Mesendoderm (in vitro differentiated cells): Measurements from ENCODE around the gene ATP1A2.
A peak's percentile ranks its signal among the peaks of the same experiment; 100 is the strongest.

Source experiments
- DNase-seq: peaks from one replicate; pipeline ENCODE4 v3.0.0; 2013
- H2AK5ac ChIP-seq: 2 replicates; pipeline ENCODE4 v1.6.1; 2013; ENCODE audit warnings: low read length, inconsistent platforms
- H2BK120ac ChIP-seq: 2 replicates; pipeline ENCODE4 v1.6.1; 2013; ENCODE audit warnings: low read depth, mild to moderate bottlenecking, low read length, moderate library complexity, mixed read lengths
- H2BK15ac ChIP-seq: replicated peaks from 2 replicates; pipeline ENCODE4 v1.6.1; 2013; ENCODE audit warnings: low read depth, mild to moderate bottlenecking, moderate library complexity
- H2BK5ac ChIP-seq: 2 replicates; pipeline ENCODE4 v1.6.1; 2013; ENCODE audit warnings: low read length, inconsistent platforms
- H3K18ac ChIP-seq: 2 replicates; pipeline ENCODE4 v1.6.1; 2013; ENCODE audit warnings: mild to moderate bottlenecking, low read length, mixed read lengths
- H3K23ac ChIP-seq: one replicate; pipeline ENCODE4 v1.6.1; 2013; ENCODE audit warnings: low read length
- H3K27ac ChIP-seq: 2 replicates; pipeline ENCODE4 v1.5.1; 2013; ENCODE audit warnings: low read depth, mild to moderate bottlenecking, inconsistent platforms, low read length, moderate library complexity
- H3K27me3 ChIP-seq: 2 replicates; pipeline ENCODE4 v1.6.1; 2013; ENCODE audit warnings: low read length, control low read depth, mild to moderate bottlenecking, inconsistent platforms; ENCODE audit not compliant: insufficient read depth, poor library complexity
- H3K36me3 ChIP-seq: 2 replicates; pipeline ENCODE4 v1.6.1; 2013; ENCODE audit warnings: low read length, inconsistent platforms; ENCODE audit not compliant: control insufficient read depth, insufficient read depth
- H3K4ac ChIP-seq: one replicate; pipeline ENCODE4 v1.6.1; 2013; ENCODE audit warnings: low read depth, mild to moderate bottlenecking, low read length, moderate library complexity
- H3K4me1 ChIP-seq: 2 replicates; pipeline ENCODE4 v1.6.1; 2013; ENCODE audit warnings: low read depth, low read length, inconsistent platforms; ENCODE audit not compliant: control insufficient read depth
- H3K4me2 ChIP-seq: 2 replicates; pipeline ENCODE4 v1.6.1; 2013; ENCODE audit warnings: low read length
- H3K4me3 ChIP-seq: 2 replicates; pipeline ENCODE4 v1.5.1; 2013; ENCODE audit warnings: mild to moderate bottlenecking, low read length
- H3K56ac ChIP-seq: one replicate; pipeline ENCODE4 v1.6.1; 2013; ENCODE audit warnings: low read length
- H3K79me1 ChIP-seq: 2 replicates; pipeline ENCODE4 v1.6.1; 2013; ENCODE audit warnings: low read length, inconsistent platforms
- H3K79me2 ChIP-seq: 2 replicates; pipeline ENCODE4 v1.6.1; 2013; ENCODE audit warnings: mild to moderate bottlenecking, low read length; ENCODE audit not compliant: control insufficient read depth, insufficient read depth
- H3K9ac ChIP-seq: 2 replicates; pipeline ENCODE4 v1.6.1; 2013; ENCODE audit warnings: low read length, inconsistent platforms
- H4K5ac ChIP-seq: one replicate; pipeline ENCODE4 v1.6.1; 2013; ENCODE audit warnings: low read length
- H4K8ac ChIP-seq: one replicate; pipeline ENCODE4 v1.6.1; 2013; ENCODE audit warnings: low read depth, mild to moderate bottlenecking, control low read depth, low read length, moderate library complexity
- WGBS: extraction: QIAGEN DNeasy Blood & Tissue Kit; methylation state at CpG from one replicate; pipeline ENCODE4 v1.1.7; 2013; ENCODE audit warnings: low lambda C conversion rate, missing lambda C conversion rate; ENCODE audit not compliant: insufficient coverage; ENCODE audit errors: extremely low coverage; 5-methylcytosine and 5-hydroxymethylcytosine counted together

Gene ATP1A2

GRCh38 chr1:160166166-160166868 lies 50.8 kb downstream of the ATP1A2 start:
- peak overlapping the region; percentile 18 for H3K56ac ChIP-seq
- no peaks in the 10 kb centered on the region for H3K36me3 ChIP-seq
- no peak overlapping the region for H3K9ac ChIP-seq
- H3K79me2 ChIP-seq = no peaks in the 10 kb centered on the region
- H3K4me3 ChIP-seq = no peak overlapping the region
- H3K4ac ChIP-seq = no peak overlapping the region
- no peak overlapping the region for H3K23ac ChIP-seq
- no peak overlapping the region for H2BK120ac ChIP-seq
- peaks cover 15% of the 10 kb centered on the region for H3K4me1 ChIP-seq
- H3K27me3 ChIP-seq = no peaks in the 10 kb centered on the region
- peak overlapping the region; percentile 12 for H2BK5ac ChIP-seq
- H3K18ac ChIP-seq = no peak overlapping the region
- no peaks in the 10 kb centered on the region for H3K79me1 ChIP-seq
- no peak overlapping the region for H4K5ac ChIP-seq
- no CpG with 5 or more reads among the region's 12 CpGs for WGBS
- H3K4me2 ChIP-seq = no peak overlapping the region
- no peak overlapping the region for H3K27ac ChIP-seq
- no peak overlapping the region for H4K8ac ChIP-seq
- H2BK15ac ChIP-seq = no peak overlapping the region
- no peak for DNase-seq
- H2AK5ac ChIP-seq = peak overlapping the region; percentile 18

GRCh38 chr1:160167056-160167455 lies 51.5 kb downstream of the ATP1A2 start:
- Histone ChIP-seq H3K9ac (no peak overlapping the region), H3K23ac (peak overlapping the region; percentile 73), H3K4ac (peak overlapping the region; percentile 22), H3K4me3 (no peak overlapping the region), H2BK120ac (peak overlapping the region; percentile 69), H3K56ac (peak overlapping the region; percentile 47), H2BK5ac (peak overlapping the region; percentile 72), H2AK5ac (peak overlapping the region; percentile 85), H2BK15ac (no peak overlapping the region), H3K18ac (no peak overlapping the region), H3K27me3 (no peaks in the 10 kb centered on the region), H4K5ac (no peak overlapping the region), H3K4me2 (no peak overlapping the region), H3K79me2 (no peaks in the 10 kb centered on the region), H3K4me1 (peaks cover 18% of the 10 kb centered on the region), H3K36me3 (no peaks in the 10 kb centered on the region), H4K8ac (no peak overlapping the region), H3K79me1 (no peaks in the 10 kb centered on the region), H3K27ac (no peak overlapping the region)
- no CpG with 5 or more reads among the region's 4 CpGs for WGBS
- no peak for DNase-seq

DNA sequence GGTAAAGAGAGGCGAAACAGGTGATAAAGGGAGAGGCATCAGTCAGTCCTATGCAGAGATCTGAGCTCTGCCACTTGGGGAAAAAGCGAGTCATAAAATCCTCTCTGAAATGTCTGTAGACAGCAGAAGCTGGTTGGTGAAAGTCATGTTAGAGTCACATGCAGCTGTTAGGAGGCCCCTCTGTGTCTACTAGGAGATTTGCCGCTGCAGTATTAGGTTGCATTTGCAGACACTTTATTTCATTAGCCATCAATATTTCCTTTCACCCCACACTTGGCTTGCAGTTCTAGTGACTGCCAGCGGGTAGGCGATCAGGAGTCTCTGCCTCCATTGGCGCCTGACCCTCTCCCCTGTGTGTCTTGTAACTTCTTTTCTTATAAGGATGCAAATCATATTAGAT lies 52.0 kb downstream of the ATP1A2 start:
- no peak overlapping the region for H3K27ac ChIP-seq
- H3K4me3 ChIP-seq = no peak overlapping the region
- no peak overlapping the region for H3K9ac ChIP-seq
- H2AK5ac ChIP-seq = peak overlapping the region; percentile 85
- H2BK15ac ChIP-seq = no peak overlapping the region
- H2BK5ac ChIP-seq = peak overlapping the region; percentile 72
- no peaks in the 10 kb centered on the region for H3K79me2 ChIP-seq
- no peaks in the 10 kb centered on the region for H3K79me1 ChIP-seq
- H3K23ac ChIP-seq = peak overlapping the region; percentile 73
- peak; percentile 23 for DNase-seq
- H3K27me3 ChIP-seq = no peaks in the 10 kb centered on the region
- no peak overlapping the region for H3K4ac ChIP-seq
- no peak overlapping the region for H4K8ac ChIP-seq
- H4K5ac ChIP-seq = no peak overlapping the region
- H3K18ac ChIP-seq = peak overlapping the region; percentile 13
- no peak overlapping the region for H3K4me2 ChIP-seq
- peak overlapping the region; percentile 69 for H2BK120ac ChIP-seq
- peak overlapping the region; percentile 47 for H3K56ac ChIP-seq
- no CpG with 5 or more reads among the region's 6 CpGs for WGBS
- peaks cover 22% of the 10 kb centered on the region for H3K4me1 ChIP-seq
- no peaks in the 10 kb centered on the region for H3K36me3 ChIP-seq

GRCh38 chr1:160168016-160168415 lies 52.5 kb downstream of the ATP1A2 start:
- Histone ChIP-seq H2BK5ac (peak overlapping the region; percentile 48), H3K79me1 (no peaks in the 10 kb centered on the region), H3K18ac (peak overlapping the region; percentile 13), H3K4ac (peak overlapping the region; percentile 81), H3K4me1 (peaks cover 25% of the 10 kb centered on the region), H3K27me3 (no peaks in the 10 kb centered on the region), H3K4me3 (no peak overlapping the region), H2BK15ac (no peak overlapping the region), H3K79me2 (no peaks in the 10 kb centered on the region), H3K27ac (no peak overlapping the region), H3K36me3 (no peaks in the 10 kb centered on the region), H3K9ac (no peak overlapping the region), H4K8ac (no peak overlapping the region), H2BK120ac (no peak overlapping the region), H3K4me2 (no peak overlapping the region), H2AK5ac (peak overlapping the region; percentile 83), H3K23ac (no peak overlapping the region), H4K5ac (peak overlapping the region; percentile 72), H3K56ac (peak overlapping the region; percentile 74)
- no CpG with 5 or more reads among the region's 5 CpGs for WGBS
- DNase-seq = no peak

GRCh38 chr1:160168609-160169369 lies 53.2 kb downstream of the ATP1A2 start:
- Histone ChIP-seq H3K36me3 (no peaks in the 10 kb centered on the region), H3K4me1 (peaks cover 25% of the 10 kb centered on the region), H3K79me2 (no peaks in the 10 kb centered on the region), H3K56ac (peak overlapping the region; percentile 70), H2AK5ac (no peak overlapping the region), H4K5ac (no peak overlapping the region), H3K9ac (peak overlapping the region; percentile 25), H2BK5ac (peak overlapping the region; percentile 92), H3K18ac (peak overlapping the region; percentile 62), H4K8ac (no peak overlapping the region), H2BK15ac (no peak overlapping the region), H2BK120ac (no peak overlapping the region), H3K79me1 (no peaks in the 10 kb centered on the region), H3K4me3 (no peak overlapping the region), H3K23ac (no peak overlapping the region), H3K4ac (peak overlapping the region; percentile 6), H3K4me2 (no peak overlapping the region), H3K27ac (peak overlapping the region; percentile 73), H3K27me3 (no peaks in the 10 kb centered on the region)
- no CpG with 5 or more reads among the region's 13 CpGs for WGBS
- DNase-seq = peak; percentile 92
